ENCODE data around the gene PTCD2.
"Not testable (repeated sequence)": the region's sequence is repeated elsewhere in the genome, so short reads cannot be mapped to it uniquely, and the experiment has no call there.

PTCD2 gene

GRCh38 chr5:72383726-72384125 lies 63.6 kb downstream of the PTCD2 start:
- no peak for DNase-seq

- DNase-seq: no peak
Observed at GRCh38 chr5:72386639-72387038, 66.5 kb downstream of the PTCD2 start.

GRCh38 chr5:72387985-72388384 lies 67.8 kb downstream of the PTCD2 start:
- DNase-seq: no peak

GRCh38 chr5:72388646-72389045 lies 68.5 kb downstream of the PTCD2 start:
- no peak for DNase-seq

- DNase-seq: no peak
Observed at GRCh38 chr5:72390836-72391235, 70.7 kb downstream of the PTCD2 start.

GRCh38 chr5:72392326-72392733 lies 72.2 kb downstream of the PTCD2 start:
- no peak for DNase-seq

GRCh38 chr5:72393052-72393451 lies 72.9 kb downstream of the PTCD2 start:
- DNase-seq: no peak

- no peak for DNase-seq
Observed at GRCh38 chr5:72394688-72395087, 74.5 kb downstream of the PTCD2 start.

- no peak for DNase-seq
Observed at GRCh38 chr5:72397836-72398235, 77.7 kb downstream of the PTCD2 start.

GRCh38 chr5:72400950-72401349 lies 80.8 kb downstream of the PTCD2 start:
- no peak for DNase-seq

GRCh38 chr5:72402381-72402890 lies 82.3 kb downstream of the PTCD2 start:
- no peak for DNase-seq

- DNase-seq: no peak
Observed at GRCh38 chr5:72402959-72403628, 82.9 kb downstream of the PTCD2 start.

- not testable (repeated sequence) for DNase-seq
Observed at GRCh38 chr5:72404771-72405170, 84.6 kb downstream of the PTCD2 start.

- no peak for DNase-seq
Observed at GRCh38 chr5:72407078-72407477, 86.9 kb downstream of the PTCD2 start.

- no peak for DNase-seq
Observed at GRCh38 chr5:72407541-72407940, 87.4 kb downstream of the PTCD2 start.

- no peak for DNase-seq
Observed at GRCh38 chr5:72408127-72408526, 88.0 kb downstream of the PTCD2 start.

GRCh38 chr5:72408603-72409002 lies 88.4 kb downstream of the PTCD2 start:
- no peak for DNase-seq

GRCh38 chr5:72410688-72411295 lies 90.6 kb downstream of the PTCD2 start:
- no peak for DNase-seq

GRCh38 chr5:72412283-72413055 lies 92.3 kb downstream of the PTCD2 start:
- no peak for DNase-seq

- DNase-seq: no peak
Observed at GRCh38 chr5:72415616-72416325, 95.6 kb downstream of the PTCD2 start.

- no peak for DNase-seq
Observed at GRCh38 chr5:72417333-72418062, 97.3 kb downstream of the PTCD2 start.
